Measurements from ENCODE around the gene C1orf216. TPM values are rescaled to one million over a fixed set of nuclear protein-coding genes. Genes with fewer than 3 reads are reported as not detected.

The C1orf216 gene
- polyA plus RNA-seq, result 1 to 10 TPM in 1 of 2 donors, under 1 TPM in 1; 0.94 to 2.4 TPM

- Histone ChIP-seq H3K4me1 (ENCODE audit: control insufficient read depth in 2 of 2, insufficient read depth in 2 of 2, low read length in 1 of 2) (peaks cover 0 to 9% of the 10 kb centered on the region in 2 donors), H3K36me3 (ENCODE audit: control insufficient read depth in 2 of 2, insufficient read depth in 2 of 2, low read length in 1 of 2) (peaks cover 0 to 3% of the 10 kb centered on the region in 2 donors), H3K27me3 (ENCODE audit: control insufficient read depth in 1 of 2, insufficient read depth in 2 of 2, low read length in 2 of 2) (no peaks in the 10 kb centered on the region), H3K4me3 (ENCODE audit: low read depth in 1 of 2, low read length in 2 of 2) (peak within 1 kb of the TSS; percentile 61 to 81), H3K9me3 (ENCODE audit: control insufficient read depth in 2 of 2, insufficient read depth in 1 of 2, low read depth in 1 of 2, low read length in 1 of 2) (peaks cover 0 to 2% of the 10 kb centered on the region in 2 donors), H3K27ac (ENCODE audit: low read depth in 2 of 2, low read length in 1 of 2) (peak within 1 kb of the TSS; percentile 65 to 69)
- WGBS, 2 donors, result 1% methylated on average over 75 to 76 of the region's 76 CpGs
Observed at GRCh38 chr1:35718492-35719336, at the start of gene C1orf216. TSS of gene C1orf216 (minus strand) at chr1:35718884. CDS start at chr1:35716321, 2,563 bp downstream.

GRCh38 chr1:35764283-35764682, 45.6 kb upstream of the C1orf216 start:
- Histone ChIP-seq H3K9me3 (ENCODE audit: control insufficient read depth in 2 of 2, insufficient read depth in 1 of 2, low read depth in 1 of 2, low read length in 1 of 2) (no peaks in the 10 kb centered on the region), H3K36me3 (ENCODE audit: control insufficient read depth in 2 of 2, insufficient read depth in 2 of 2, low read length in 1 of 2) (no peaks in the 10 kb centered on the region), H3K4me1 (ENCODE audit: control insufficient read depth in 2 of 2, insufficient read depth in 2 of 2, low read length in 1 of 2) (no peaks in the 10 kb centered on the region), H3K4me3 (ENCODE audit: low read depth in 1 of 2, low read length in 2 of 2) (no peak overlapping the region), H3K27ac (ENCODE audit: low read depth in 2 of 2, low read length in 1 of 2) (no peak overlapping the region), H3K27me3 (ENCODE audit: control insufficient read depth in 1 of 2, insufficient read depth in 2 of 2, low read length in 2 of 2) (no peaks in the 10 kb centered on the region)
- WGBS, 2 donors, result 95 to 96% methylated on average over 3 of the region's 3 CpGs

GRCh38 chr1:35763201-35763600, 44.5 kb upstream of the C1orf216 start:
- H3K27me3 ChIP-seq (ENCODE audit: control insufficient read depth in 1 of 2, insufficient read depth in 2 of 2, low read length in 2 of 2), result no peaks in the 10 kb centered on the region
- H3K4me3 ChIP-seq (ENCODE audit: low read depth in 1 of 2, low read length in 2 of 2), result no peak overlapping the region
- H3K27ac ChIP-seq (ENCODE audit: low read depth in 2 of 2, low read length in 1 of 2), result no peak overlapping the region
- H3K4me1 ChIP-seq (ENCODE audit: control insufficient read depth in 2 of 2, insufficient read depth in 2 of 2, low read length in 1 of 2), result no peaks in the 10 kb centered on the region
- no peaks in the 10 kb centered on the region for H3K36me3 ChIP-seq (ENCODE audit: control insufficient read depth in 2 of 2, insufficient read depth in 2 of 2, low read length in 1 of 2)
- no peaks in the 10 kb centered on the region for H3K9me3 ChIP-seq (ENCODE audit: control insufficient read depth in 2 of 2, insufficient read depth in 1 of 2, low read depth in 1 of 2, low read length in 1 of 2)

- Histone ChIP-seq H3K27me3 (ENCODE audit: control insufficient read depth in 1 of 2, insufficient read depth in 2 of 2, low read length in 2 of 2) (no peaks in the 10 kb centered on the region), H3K4me1 (ENCODE audit: control insufficient read depth in 2 of 2, insufficient read depth in 2 of 2, low read length in 1 of 2) (no peaks in the 10 kb centered on the region), H3K9me3 (ENCODE audit: control insufficient read depth in 2 of 2, insufficient read depth in 1 of 2, low read depth in 1 of 2, low read length in 1 of 2) (no peaks in the 10 kb centered on the region), H3K27ac (ENCODE audit: low read depth in 2 of 2, low read length in 1 of 2) (no peak overlapping the region), H3K4me3 (ENCODE audit: low read depth in 1 of 2, low read length in 2 of 2) (no peak overlapping the region), H3K36me3 (ENCODE audit: control insufficient read depth in 2 of 2, insufficient read depth in 2 of 2, low read length in 1 of 2) (no peaks in the 10 kb centered on the region)
- WGBS, 2 donors, result 62% methylated on average over 2 of the region's 2 CpGs
Observed at GRCh38 chr1:35762141-35762540, 43.5 kb upstream of the C1orf216 start.

GRCh38 chr1:35756064-35756463, 37.4 kb upstream of the C1orf216 start:
- Histone ChIP-seq H3K27ac (ENCODE audit: low read depth in 2 of 2, low read length in 1 of 2) (no peak overlapping the region), H3K9me3 (ENCODE audit: control insufficient read depth in 2 of 2, insufficient read depth in 1 of 2, low read depth in 1 of 2, low read length in 1 of 2) (no peaks in the 10 kb centered on the region), H3K36me3 (ENCODE audit: control insufficient read depth in 2 of 2, insufficient read depth in 2 of 2, low read length in 1 of 2) (no peaks in the 10 kb centered on the region), H3K4me1 (ENCODE audit: control insufficient read depth in 2 of 2, insufficient read depth in 2 of 2, low read length in 1 of 2) (no peaks in the 10 kb centered on the region), H3K4me3 (ENCODE audit: low read depth in 1 of 2, low read length in 2 of 2) (no peak overlapping the region), H3K27me3 (ENCODE audit: control insufficient read depth in 1 of 2, insufficient read depth in 2 of 2, low read length in 2 of 2) (no peaks in the 10 kb centered on the region)
- 84 to 93% methylated on average over 1 of the region's 1 CpG for WGBS, 2 donors

GRCh38 chr1:35753626-35754260, 35.1 kb upstream of the C1orf216 start:
- no peaks in the 10 kb centered on the region for H3K9me3 ChIP-seq (ENCODE audit: control insufficient read depth in 2 of 2, insufficient read depth in 1 of 2, low read depth in 1 of 2, low read length in 1 of 2)
- H3K4me1 ChIP-seq (ENCODE audit: control insufficient read depth in 2 of 2, insufficient read depth in 2 of 2, low read length in 1 of 2), result no peaks in the 10 kb centered on the region
- no peaks in the 10 kb centered on the region for H3K36me3 ChIP-seq (ENCODE audit: control insufficient read depth in 2 of 2, insufficient read depth in 2 of 2, low read length in 1 of 2)
- no peak overlapping the region for H3K4me3 ChIP-seq (ENCODE audit: low read depth in 1 of 2, low read length in 2 of 2)
- 83 to 86% methylated on average over 4 of the region's 4 CpGs for WGBS, 2 donors
- H3K27ac ChIP-seq (ENCODE audit: low read depth in 2 of 2, low read length in 1 of 2), result no peak overlapping the region
- H3K27me3 ChIP-seq (ENCODE audit: control insufficient read depth in 1 of 2, insufficient read depth in 2 of 2, low read length in 2 of 2), result no peaks in the 10 kb centered on the region

- WGBS, 2 donors, result 59 to 61% methylated on average over 3 of the region's 3 CpGs
- Histone ChIP-seq H3K27ac (ENCODE audit: low read depth in 2 of 2, low read length in 1 of 2) (no peak overlapping the region), H3K4me1 (ENCODE audit: control insufficient read depth in 2 of 2, insufficient read depth in 2 of 2, low read length in 1 of 2) (no peaks in the 10 kb centered on the region), H3K4me3 (ENCODE audit: low read depth in 1 of 2, low read length in 2 of 2) (no peak overlapping the region), H3K9me3 (ENCODE audit: control insufficient read depth in 2 of 2, insufficient read depth in 1 of 2, low read depth in 1 of 2, low read length in 1 of 2) (no peaks in the 10 kb centered on the region), H3K27me3 (ENCODE audit: control insufficient read depth in 1 of 2, insufficient read depth in 2 of 2, low read length in 2 of 2) (no peaks in the 10 kb centered on the region), H3K36me3 (ENCODE audit: control insufficient read depth in 2 of 2, insufficient read depth in 2 of 2, low read length in 1 of 2) (no peaks in the 10 kb centered on the region)
Observed at GRCh38 chr1:35748326-35748725, 29.6 kb upstream of the C1orf216 start.

GRCh38 chr1:35745124-35745730, 26.5 kb upstream of the C1orf216 start:
- whole genome bisulfite sequencing, 2 donors, result 81 to 90% methylated on average over 1 of the region's 1 CpG
- Histone ChIP-seq H3K27me3 (ENCODE audit: control insufficient read depth in 1 of 2, insufficient read depth in 2 of 2, low read length in 2 of 2) (no peaks in the 10 kb centered on the region), H3K27ac (ENCODE audit: low read depth in 2 of 2, low read length in 1 of 2) (no peak overlapping the region), H3K4me3 (ENCODE audit: low read depth in 1 of 2, low read length in 2 of 2) (no peak overlapping the region), H3K9me3 (ENCODE audit: control insufficient read depth in 2 of 2, insufficient read depth in 1 of 2, low read depth in 1 of 2, low read length in 1 of 2) (no peaks in the 10 kb centered on the region), H3K36me3 (ENCODE audit: control insufficient read depth in 2 of 2, insufficient read depth in 2 of 2, low read length in 1 of 2) (no peaks in the 10 kb centered on the region), H3K4me1 (ENCODE audit: control insufficient read depth in 2 of 2, insufficient read depth in 2 of 2, low read length in 1 of 2) (no peaks in the 10 kb centered on the region)

GRCh38 chr1:35737120-35737519, 18.4 kb upstream of the C1orf216 start:
- H3K27me3 ChIP-seq (ENCODE audit: control insufficient read depth in 1 of 2, insufficient read depth in 2 of 2, low read length in 2 of 2), result no peaks in the 10 kb centered on the region
- 77 to 80% methylated on average over 1 of the region's 1 CpG for WGBS, 2 donors
- no peak overlapping the region for H3K27ac ChIP-seq (ENCODE audit: low read depth in 2 of 2, low read length in 1 of 2)
- no peaks in the 10 kb centered on the region for H3K4me1 ChIP-seq (ENCODE audit: control insufficient read depth in 2 of 2, insufficient read depth in 2 of 2, low read length in 1 of 2)
- no peaks in the 10 kb centered on the region for H3K36me3 ChIP-seq (ENCODE audit: control insufficient read depth in 2 of 2, insufficient read depth in 2 of 2, low read length in 1 of 2)
- H3K4me3 ChIP-seq (ENCODE audit: low read depth in 1 of 2, low read length in 2 of 2), result no peak overlapping the region
- no peaks in the 10 kb centered on the region for H3K9me3 ChIP-seq (ENCODE audit: control insufficient read depth in 2 of 2, insufficient read depth in 1 of 2, low read depth in 1 of 2, low read length in 1 of 2)

Data from esophagus (tissue), 2 donors.